ENCODE measurements around the gene S100B. TPM values are rescaled to one million over a fixed set of nuclear protein-coding genes. Genes with fewer than 3 reads are reported as not detected.

S100B gene
- total RNA-seq, 4 donors from 2014 or later = 10.6 to 37.2 (median 23.2) TPM

DNA sequence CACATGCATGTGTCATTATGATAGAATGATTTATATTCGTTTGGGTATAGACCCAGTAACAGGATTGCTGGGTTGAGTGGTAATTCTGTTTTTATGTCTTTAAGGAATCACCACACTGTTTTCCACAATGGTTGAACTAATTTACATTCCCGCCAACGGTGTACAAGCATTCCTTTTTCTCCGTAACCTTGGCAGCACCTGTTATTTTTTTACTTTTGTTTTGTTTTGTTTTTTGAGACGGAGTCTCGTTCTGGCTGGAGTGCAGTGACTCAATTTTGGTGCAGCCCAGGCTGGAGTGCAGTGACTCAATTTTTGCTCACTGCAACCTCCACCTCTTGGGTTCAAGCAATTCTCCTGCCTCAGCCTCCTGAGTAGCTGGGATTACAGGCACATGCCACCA, 8.5 kb upstream of the S100B start:
- Histone ChIP-seq H3K4me3 (no peak overlapping the region), H3K36me3 (no peaks in the 10 kb centered on the region), H3K27me3 (peaks cover 4% of the 10 kb centered on the region), H3K27ac (no peak overlapping the region), H3K9me3 (no peaks in the 10 kb centered on the region), H3K4me1 (no peaks in the 10 kb centered on the region)
- 82% methylated on average over 6 of the region's 6 CpGs for WGBS, 2 donors (ENCODE audit: low coverage in 1 of 2)
- intact Hi-C loops (cut with DNase I; ENCODE audit: low total_unique reads) (no loop called here), in situ Hi-C loops (cut with MboI; ENCODE audit: low pct_ligation_motif_present in 1 of 4, low pct_unique_long_range_greater_than_20kb in 1 of 4, low sequenced_read_pairs in 3 of 4) (no loop called here)
- TF ChIP-seq EP300 (IDR thresholded peaks at IDR 0.05; ENCODE audit: low read depth) (no peak), POLR2AphosphoS5 (IDR thresholded peaks at IDR 0.05) (no peak)
- DNase-seq = no peak

GRCh38 chr21:46610018-46610701, 5.3 kb upstream of the S100B start:
- no peak overlapping the region for H3K4me3 ChIP-seq
- no peaks in the 10 kb centered on the region for H3K9me3 ChIP-seq
- WGBS, 2 donors (ENCODE audit: low coverage in 1 of 2) = 67 to 78% methylated on average over 1 to 6 of the region's 6 CpGs
- no peak for TF ChIP-seq POLR2A (IDR thresholded peaks at IDR 0.05)
- TF ChIP-seq, protein P1, sequence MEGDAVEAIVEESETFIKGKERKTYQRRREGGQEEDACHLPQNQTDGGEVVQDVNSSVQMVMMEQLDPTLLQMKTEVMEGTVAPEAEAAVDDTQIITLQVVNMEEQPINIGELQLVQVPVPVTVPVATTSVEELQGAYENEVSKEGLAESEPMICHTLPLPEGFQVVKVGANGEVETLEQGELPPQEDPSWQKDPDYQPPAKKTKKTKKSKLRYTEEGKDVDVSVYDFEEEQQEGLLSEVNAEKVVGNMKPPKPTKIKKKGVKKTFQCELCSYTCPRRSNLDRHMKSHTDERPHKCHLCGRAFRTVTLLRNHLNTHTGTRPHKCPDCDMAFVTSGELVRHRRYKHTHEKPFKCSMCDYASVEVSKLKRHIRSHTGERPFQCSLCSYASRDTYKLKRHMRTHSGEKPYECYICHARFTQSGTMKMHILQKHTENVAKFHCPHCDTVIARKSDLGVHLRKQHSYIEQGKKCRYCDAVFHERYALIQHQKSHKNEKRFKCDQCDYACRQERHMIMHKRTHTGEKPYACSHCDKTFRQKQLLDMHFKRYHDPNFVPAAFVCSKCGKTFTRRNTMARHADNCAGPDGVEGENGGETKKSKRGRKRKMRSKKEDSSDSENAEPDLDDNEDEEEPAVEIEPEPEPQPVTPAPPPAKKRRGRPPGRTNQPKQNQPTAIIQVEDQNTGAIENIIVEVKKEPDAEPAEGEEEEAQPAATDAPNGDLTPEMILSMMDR (IDR thresholded peaks at IDR 0.05) = no peak
- TF ChIP-seq EP300 (IDR thresholded peaks at IDR 0.05; ENCODE audit: low read depth) = no peak
- TF ChIP-seq POLR2AphosphoS5 (IDR thresholded peaks at IDR 0.05) = no peak
- H3K4me1 ChIP-seq = peaks cover 0 to 8% (median 3%) of the 10 kb centered on the region in 4 donors
- DNase-seq = no peak
- intact Hi-C loops (cut with DNase I; ENCODE audit: low total_unique reads) = no loop called here
- H3K27me3 ChIP-seq = no peaks in the 10 kb centered on the region
- H3K27ac ChIP-seq = no peak overlapping the region
- H3K36me3 ChIP-seq = no peaks in the 10 kb centered on the region
- in situ Hi-C loops (cut with MboI; ENCODE audit: low pct_ligation_motif_present in 1 of 4, low pct_unique_long_range_greater_than_20kb in 1 of 4, low sequenced_read_pairs in 3 of 4) = no loop called here

DNA sequence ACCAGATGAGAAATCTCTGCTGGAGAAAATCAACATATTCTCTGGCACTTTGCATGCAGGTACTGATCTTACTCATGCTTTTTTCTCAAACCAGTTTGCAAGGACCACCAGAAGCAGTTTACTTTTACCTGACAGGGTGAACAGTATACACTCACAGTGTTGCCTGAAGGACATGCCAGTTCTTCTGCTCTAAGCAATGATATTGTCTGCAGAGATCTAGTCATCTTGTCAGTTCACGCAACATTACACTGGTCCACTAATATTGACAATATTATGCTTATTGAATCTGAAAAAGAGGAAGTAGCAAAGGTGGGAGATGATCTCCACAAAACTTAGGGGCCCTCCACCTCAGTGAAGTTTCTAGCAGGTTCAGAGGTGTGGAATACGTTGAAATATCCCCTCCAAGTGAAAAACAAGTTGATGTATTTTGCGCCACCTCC, 3.8 kb upstream of the S100B start:
- Histone ChIP-seq H3K9me3 (no peaks in the 10 kb centered on the region), H3K27ac (no peak overlapping the region), H3K4me1 (peaks cover 0 to 8% (median 3%) of the 10 kb centered on the region in 4 donors), H3K36me3 (no peaks in the 10 kb centered on the region), H3K4me3 (no peak overlapping the region), H3K27me3 (no peaks in the 10 kb centered on the region)
- in situ Hi-C loops (cut with MboI; ENCODE audit: low pct_ligation_motif_present in 1 of 4, low pct_unique_long_range_greater_than_20kb in 1 of 4, low sequenced_read_pairs in 3 of 4) (no loop called here), intact Hi-C loops (cut with DNase I; ENCODE audit: low total_unique reads) (loop anchor here (1.0 kb wide), 1 partner anchor 12 kb away; no protein-coding TSS in a partner anchor)
- no peak for TF ChIP-seq EP300 (IDR thresholded peaks at IDR 0.05; ENCODE audit: low read depth)
- no peak for TF ChIP-seq POLR2AphosphoS5 (IDR thresholded peaks at IDR 0.05)
- TF ChIP-seq POLR2A (IDR thresholded peaks at IDR 0.05) = no peak
- TF ChIP-seq, protein P1 (IDR thresholded peaks at IDR 0.05) = no peak
- no peak for DNase-seq
- WGBS, 2 donors (ENCODE audit: low coverage in 1 of 2) = 70 to 79% methylated on average over 2 to 3 of the region's 3 CpGs

GRCh38 chr21:46607636-46608035, 2.8 kb upstream of the S100B start:
- intact Hi-C loops (cut with DNase I; ENCODE audit: low total_unique reads) (loop anchor here (1.0 kb wide), 1 partner anchor 13 kb away; no protein-coding TSS in a partner anchor), in situ Hi-C loops (cut with MboI; ENCODE audit: low pct_ligation_motif_present in 1 of 4, low pct_unique_long_range_greater_than_20kb in 1 of 4, low sequenced_read_pairs in 3 of 4) (no loop called here)

More at GRCh38 chr21:46607636-46608035, 2.8 kb upstream of the S100B start:
- no peak overlapping the region for H3K27ac ChIP-seq
- no peaks in the 10 kb centered on the region for H3K9me3 ChIP-seq
- no peak for DNase-seq
- H3K36me3 ChIP-seq = no peaks in the 10 kb centered on the region
- no peak overlapping the region for H3K4me3 ChIP-seq
- WGBS, 2 donors (ENCODE audit: low coverage in 1 of 2) = 77 to 88% methylated on average over 2 of the region's 2 CpGs
- TF ChIP-seq, protein P1 (IDR thresholded peaks at IDR 0.05) = no peak
- TF ChIP-seq POLR2A (IDR thresholded peaks at IDR 0.05) (no peak), POLR2AphosphoS5 (IDR thresholded peaks at IDR 0.05) (no peak), EP300 (IDR thresholded peaks at IDR 0.05; ENCODE audit: low read depth) (no peak)
- no peaks in the 10 kb centered on the region for H3K27me3 ChIP-seq
- peaks cover 0 to 10% (median 3%) of the 10 kb centered on the region in 4 donors for H3K4me1 ChIP-seq

Measured in transverse colon (tissue), 4 donors.